ENCODE data around the gene CD300H.

CD300H gene

DNA sequence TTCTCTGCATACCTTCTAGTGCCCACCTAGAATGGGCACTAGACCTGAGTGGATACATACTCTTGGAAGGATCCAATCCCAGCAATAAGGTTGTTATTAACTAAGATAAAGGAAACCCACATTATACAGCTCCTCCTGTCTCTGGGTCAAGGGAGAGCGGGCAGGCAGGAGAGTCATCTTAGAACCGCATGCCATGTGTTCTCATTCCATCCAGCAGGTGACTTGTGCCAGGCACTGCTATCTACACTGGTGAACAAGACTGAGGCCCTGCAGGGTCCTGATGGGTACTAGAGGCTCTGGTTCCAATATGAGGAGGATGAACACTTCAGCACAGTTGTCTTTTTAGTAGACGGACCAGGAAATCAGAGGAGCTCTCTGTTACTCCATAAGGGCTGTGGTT lies 5.9 kb upstream of the CD300H start:
- no peak for DNase-seq (ENCODE audit: low read depth)
- TF ChIP-seq, protein P1, sequence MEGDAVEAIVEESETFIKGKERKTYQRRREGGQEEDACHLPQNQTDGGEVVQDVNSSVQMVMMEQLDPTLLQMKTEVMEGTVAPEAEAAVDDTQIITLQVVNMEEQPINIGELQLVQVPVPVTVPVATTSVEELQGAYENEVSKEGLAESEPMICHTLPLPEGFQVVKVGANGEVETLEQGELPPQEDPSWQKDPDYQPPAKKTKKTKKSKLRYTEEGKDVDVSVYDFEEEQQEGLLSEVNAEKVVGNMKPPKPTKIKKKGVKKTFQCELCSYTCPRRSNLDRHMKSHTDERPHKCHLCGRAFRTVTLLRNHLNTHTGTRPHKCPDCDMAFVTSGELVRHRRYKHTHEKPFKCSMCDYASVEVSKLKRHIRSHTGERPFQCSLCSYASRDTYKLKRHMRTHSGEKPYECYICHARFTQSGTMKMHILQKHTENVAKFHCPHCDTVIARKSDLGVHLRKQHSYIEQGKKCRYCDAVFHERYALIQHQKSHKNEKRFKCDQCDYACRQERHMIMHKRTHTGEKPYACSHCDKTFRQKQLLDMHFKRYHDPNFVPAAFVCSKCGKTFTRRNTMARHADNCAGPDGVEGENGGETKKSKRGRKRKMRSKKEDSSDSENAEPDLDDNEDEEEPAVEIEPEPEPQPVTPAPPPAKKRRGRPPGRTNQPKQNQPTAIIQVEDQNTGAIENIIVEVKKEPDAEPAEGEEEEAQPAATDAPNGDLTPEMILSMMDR (conservative IDR thresholded peaks at IDR 0.05; ENCODE audit: low read depth, low read length) = no peak
- no peak overlapping the region for H3K4me3 ChIP-seq (ENCODE audit: low read depth, low read length)

DNA sequence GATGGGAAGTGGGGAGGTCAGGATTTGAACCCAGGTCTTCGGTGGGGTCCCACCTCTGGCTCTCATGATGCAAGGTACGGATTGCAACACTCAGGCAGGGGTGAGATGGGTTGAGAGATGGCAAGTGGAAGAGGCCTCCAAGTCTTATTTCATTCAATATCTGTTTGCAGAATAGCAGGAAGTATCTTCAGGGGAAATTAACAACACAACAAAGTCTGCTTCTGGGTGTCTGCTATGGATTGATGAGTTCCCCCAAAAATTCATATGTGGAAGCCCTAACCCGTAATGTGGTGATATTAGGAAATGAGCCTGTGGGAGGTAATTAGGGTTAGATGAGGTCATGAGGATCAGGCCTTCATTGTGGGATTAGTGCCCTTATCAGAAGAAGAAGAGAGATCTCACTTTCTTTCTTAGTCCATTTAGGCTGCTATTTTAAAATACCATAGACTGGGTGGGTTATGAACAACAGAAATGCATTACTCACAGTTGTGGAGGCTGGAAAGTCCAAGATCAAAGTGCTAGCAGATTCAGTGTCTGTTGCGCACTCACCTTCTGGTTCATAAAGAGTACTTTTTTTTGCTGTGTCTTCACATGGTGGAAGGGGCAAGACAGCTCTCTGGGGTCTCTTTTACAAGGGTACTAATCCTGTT lies 4.4 kb upstream of the CD300H start:
- H3K4me3 ChIP-seq (ENCODE audit: low read depth, low read length) = no peak overlapping the region
- TF ChIP-seq, protein P1 (conservative IDR thresholded peaks at IDR 0.05; ENCODE audit: low read depth, low read length) = no peak
- no peak for DNase-seq (ENCODE audit: low read depth)

DNA sequence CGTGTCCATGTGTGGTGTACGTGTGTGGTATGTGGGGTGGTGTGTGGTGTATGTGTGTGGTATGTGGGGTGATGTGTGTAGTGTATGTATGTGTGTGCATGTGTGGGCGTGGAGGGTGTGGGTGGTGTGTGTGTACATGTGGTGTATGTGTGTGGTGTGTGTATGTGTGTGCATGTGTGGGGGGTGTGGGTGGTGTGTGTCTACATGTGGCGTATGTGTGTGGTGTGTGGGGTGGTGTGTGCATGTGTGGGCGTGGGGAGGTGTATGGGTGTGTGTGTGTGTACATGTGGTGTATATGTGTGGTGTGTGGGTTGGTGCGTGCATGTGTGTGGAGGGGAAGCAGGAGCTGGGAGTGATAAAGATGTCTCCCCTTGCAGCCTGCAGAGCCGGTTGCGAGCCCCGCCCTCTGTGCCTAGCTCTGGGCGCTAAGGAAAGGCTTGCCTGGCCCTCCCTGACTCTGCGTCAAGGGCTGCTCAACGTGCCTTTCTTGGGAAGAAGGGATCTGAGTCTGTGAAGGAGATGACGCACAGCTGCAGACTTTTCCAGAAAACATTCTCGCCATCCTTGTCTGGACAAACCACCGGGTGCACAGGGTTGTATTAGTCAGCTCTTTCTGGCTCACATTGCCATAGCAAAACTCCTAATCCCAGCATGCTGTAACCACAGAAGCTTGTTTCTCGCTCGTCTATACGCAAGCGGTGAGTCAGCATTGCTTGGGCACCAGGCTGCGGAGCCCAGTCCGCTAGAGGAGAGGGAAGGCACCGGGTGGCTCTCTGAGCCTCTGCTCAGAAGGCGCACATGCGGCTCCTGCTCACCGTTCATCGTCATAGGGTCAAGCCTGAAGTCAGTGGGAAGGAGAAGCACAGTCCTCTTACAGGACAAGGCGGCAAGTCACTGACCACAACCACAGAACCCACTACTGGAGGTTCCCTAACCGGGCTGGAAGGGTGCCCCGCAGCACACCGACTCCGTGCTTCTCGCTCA lies 2.0 kb upstream of the CD300H start:
- peak; percentile 92 for DNase-seq (ENCODE audit: low read depth)
- TF ChIP-seq, protein P1 (conservative IDR thresholded peaks at IDR 0.05; ENCODE audit: low read depth, low read length) = no peak
- no peak overlapping the region for H3K4me3 ChIP-seq (ENCODE audit: low read depth, low read length)

DNA sequence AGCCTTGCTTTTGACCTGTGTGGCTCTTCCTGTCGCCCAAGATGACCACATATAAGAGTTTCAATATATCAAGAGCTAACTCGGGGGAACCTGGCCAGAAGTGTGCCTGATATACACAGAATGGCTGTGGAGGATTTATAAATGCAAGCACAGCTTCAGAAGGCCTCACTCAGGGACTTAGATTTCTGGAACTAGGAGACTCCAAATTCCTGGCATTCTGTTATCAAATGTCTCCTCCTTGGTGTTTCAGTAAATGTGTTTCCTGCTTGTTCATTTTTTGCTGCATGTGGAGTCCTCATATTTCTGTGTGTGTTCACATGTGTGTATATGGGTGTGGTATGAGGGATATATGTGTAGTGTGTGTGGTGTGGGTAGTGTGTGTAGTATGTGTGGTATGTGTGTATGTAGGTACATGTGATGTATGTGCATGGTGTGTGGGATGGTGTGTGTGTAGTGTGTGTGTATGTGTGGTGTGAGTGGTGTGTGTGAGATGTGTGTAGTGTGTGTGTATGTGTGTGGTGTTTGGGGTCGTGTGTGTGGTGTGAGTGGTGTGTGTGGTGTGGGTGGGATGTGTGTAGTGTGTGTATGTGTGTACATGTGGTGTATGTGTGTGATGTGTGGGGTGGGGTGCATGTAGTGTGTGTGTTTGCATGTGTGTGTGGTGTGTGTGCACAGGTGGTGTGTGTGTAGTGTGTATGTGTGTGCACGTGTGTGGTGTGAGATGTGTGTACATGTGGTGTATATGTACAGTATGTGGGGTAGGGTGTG lies 981 bp upstream of the CD300H start:
- H3K4me3 ChIP-seq (ENCODE audit: low read depth, low read length) = no peak overlapping the region
- TF ChIP-seq, protein P1 (conservative IDR thresholded peaks at IDR 0.05; ENCODE audit: low read depth, low read length) = no peak
- DNase-seq (ENCODE audit: low read depth) = no peak

DNA sequence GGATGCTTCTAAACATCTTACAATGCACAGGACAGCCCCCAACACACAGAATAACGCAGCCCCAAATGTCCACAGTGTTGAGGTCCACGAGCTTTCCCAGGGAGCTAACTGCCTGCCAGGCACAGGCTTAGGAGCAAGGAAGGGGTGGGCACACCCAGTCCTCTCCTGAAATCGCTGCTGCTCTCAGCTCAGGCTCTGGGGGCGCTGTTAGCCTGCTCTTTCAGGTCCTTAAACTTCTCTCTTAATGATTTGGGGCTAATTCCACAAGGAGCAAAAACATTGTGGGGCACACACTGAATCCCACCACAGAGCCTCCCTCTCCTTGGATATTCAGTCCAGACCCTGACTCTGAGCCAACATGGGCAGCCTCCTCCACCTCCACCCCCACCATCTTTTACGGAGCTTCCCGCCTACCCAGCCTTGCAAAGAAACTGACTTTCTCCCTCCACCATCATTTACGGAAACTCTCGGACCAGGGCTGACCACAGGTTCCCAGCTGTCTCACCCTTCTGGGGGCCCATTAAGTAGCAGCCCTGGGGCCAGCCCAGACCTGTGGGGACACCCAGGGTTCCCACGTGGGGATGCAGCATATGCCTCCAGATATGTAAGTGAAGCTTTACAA lies 1.1 kb downstream of the CD300H start:
- TF ChIP-seq, protein P1 (conservative IDR thresholded peaks at IDR 0.05; ENCODE audit: low read depth, low read length) = peak; percentile 50
- H3K4me3 ChIP-seq (ENCODE audit: low read depth, low read length) = no peak overlapping the region

DNA sequence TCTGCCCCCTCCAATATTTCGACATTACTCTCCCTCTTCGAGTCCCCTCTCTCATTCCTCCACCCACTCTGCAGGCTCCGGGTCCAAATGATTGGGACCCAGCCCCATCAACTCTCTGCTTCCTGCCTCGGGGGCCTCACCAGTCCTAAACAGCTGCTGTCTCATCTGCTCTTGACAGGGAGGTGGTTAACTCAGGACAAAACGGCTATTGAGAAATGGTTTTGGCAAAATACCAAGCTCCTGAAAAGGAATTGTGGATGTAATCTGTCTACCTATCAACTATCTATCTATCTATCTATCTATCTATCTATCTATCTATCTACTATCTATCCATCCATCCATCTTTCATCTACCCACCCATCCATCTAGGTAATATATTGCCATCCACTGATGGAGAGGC lies 2.2 kb downstream of the CD300H start:
- DNase-seq (ENCODE audit: low read depth) = no peak
- H3K4me3 ChIP-seq (ENCODE audit: low read depth, low read length) = no peak overlapping the region
- TF ChIP-seq, protein P1 (conservative IDR thresholded peaks at IDR 0.05; ENCODE audit: low read depth, low read length) = no peak

More for the DNA sequence above, 1.1 kb downstream of the CD300H start:
- peak; percentile 23 for DNase-seq (ENCODE audit: low read depth)

All from choroid plexus epithelial cell (primary cell).